ENCODE measurements around the gene EXOSC7.

Gene EXOSC7

DNA sequence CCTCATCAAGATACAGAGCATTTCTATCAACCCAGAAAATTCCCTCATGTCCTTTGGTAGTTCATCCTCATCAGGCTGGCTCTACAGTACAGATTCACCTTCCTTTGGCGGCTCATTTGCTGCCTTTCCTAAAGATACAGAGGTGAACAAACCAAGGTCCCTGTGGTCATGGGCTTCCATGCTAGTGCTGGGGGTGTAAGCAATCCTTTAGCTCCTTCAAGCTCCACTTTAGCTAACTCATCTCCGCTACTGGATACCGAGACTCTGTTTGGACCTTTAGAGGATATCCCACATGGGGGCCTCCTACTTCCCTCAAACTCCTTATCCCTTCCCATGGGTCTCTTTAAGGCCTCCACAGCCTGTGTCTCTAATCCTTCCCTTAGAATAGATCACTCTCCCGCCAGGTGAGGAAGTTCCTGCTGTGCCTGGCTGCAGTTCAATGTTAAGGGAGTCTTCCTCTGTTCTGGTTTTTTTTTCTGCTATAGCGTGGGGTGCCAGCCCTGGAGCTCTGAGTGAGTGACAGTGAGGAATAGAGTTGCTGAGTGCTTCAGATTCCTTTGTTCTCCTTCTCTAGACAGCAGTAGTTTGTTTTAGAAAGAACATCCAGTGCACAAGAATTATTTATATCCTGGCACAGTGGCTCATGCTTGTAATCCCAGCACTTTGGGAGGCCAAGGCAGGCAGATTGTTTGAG lies 80.7 kb downstream of the EXOSC7 start:
- DNase-seq: no peak

DNA sequence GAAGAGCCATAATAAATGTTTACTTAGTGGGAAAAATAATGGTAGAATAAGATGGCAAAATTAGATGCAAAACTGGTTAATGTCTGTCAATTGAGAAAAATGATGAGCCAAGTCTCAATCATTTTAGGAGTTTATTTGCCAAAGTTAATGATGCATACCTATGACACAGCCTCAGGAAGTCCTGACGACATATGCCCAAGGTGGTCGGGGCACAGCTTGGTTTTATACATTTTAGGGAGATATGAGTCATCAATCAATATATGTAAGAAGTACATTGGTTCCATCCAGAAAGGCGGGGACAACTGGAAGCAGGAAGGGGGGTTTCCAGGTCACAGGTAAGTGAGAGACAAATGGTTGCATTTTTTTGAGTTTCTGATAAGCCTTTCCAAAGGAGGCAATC lies 81.5 kb downstream of the EXOSC7 start:
- DNase-seq: peak; percentile 29

DNA sequence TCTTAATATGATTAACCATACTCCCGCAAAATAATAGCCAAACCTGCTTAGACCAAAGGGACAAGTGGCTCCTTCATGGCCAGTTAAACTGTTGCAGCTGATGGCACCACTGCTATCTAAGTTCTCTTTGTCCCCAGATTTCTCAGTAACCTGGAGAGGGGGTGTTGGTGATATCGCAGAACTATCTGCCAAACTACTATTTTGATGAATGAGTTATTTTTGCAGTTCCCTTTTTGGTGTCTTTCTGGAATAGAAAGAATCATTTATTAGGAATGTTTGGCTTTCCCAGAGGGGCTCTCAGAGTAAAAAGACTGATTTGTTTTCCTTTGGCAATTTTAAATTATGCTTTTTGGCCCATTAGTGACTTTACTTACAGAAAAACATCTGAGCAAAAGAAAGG lies 83.1 kb downstream of the EXOSC7 start:
- no peak for DNase-seq

DNA sequence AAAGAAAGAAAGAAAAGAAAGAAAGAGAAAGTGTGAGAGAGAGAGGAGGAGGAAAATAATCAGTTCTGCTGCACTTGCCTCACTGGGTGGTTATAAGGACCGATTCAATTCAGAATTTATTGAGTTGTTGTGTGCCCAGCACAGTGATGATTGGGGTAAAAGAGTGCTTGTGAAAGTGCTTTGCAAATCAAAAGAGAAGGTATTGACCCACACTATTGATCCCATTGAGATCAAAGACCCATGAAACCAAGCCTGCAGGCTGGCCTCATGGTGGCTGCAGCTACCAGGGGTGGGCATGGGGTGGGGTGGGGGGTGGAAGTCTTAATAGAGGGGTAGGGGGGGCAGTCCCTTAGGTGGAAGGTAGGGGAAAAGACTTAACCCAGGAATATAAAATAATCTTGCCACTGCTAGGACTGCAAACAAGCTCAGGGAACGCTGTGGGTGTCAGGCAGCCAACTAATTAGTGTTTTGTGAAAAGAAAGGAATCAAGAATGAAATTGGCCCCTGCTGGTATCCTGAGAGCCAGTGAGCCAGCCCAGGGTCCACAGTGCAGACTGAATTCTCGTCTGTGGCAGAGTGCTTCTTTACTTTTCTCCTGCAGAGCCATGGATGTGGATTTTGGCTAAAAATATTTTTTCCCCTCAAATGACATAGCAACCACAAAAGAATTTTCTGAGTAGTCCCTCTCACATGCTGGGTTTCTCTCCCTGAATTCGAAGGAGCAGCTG lies 84.3 kb downstream of the EXOSC7 start:
- no peak for DNase-seq
